ENCODE measurements around the gene GDAP2. TPM values are rescaled to one million over a fixed set of nuclear protein-coding genes. Genes with fewer than 3 reads are reported as not detected.

GDAP2 gene
- total RNA-seq, 1 experiment from 2014 or later = 24.4 TPM

DNA sequence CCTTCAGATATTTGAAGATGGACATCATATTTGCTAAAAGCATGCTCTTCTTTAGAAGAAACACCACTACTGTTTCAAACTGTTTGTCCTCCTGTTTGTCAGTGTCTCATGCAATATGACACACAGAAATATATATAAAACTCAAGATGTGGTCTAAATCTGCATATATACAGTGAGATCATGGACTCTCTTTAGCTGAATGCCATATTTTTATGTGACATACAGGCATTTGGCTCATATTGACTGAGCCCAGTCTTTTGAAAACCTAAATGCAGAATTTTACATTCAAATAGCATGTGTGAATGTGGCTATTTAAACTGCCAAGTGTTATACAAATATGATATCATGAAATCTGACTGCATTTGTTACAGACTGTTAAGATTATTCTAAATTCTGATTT, 18.4 kb downstream of the GDAP2 start:
- Mint-ChIP-seq H3K27me3 (ENCODE audit: low read depth) (no peaks in the 10 kb centered on the region), H3K4me3 (no peak overlapping the region), H3K27ac (no peak overlapping the region), H3K36me3 (ENCODE audit: insufficient read depth in 1 of 3, low read depth in 3 of 3) (peaks cover 0 to 40% (median 20%) of the 10 kb centered on the region in 3 experiments; a peak in 6 of 7 replicates), H3K9me3 (no peaks in the 10 kb centered on the region), H3K4me1 (peaks cover 0 to 4% of the 10 kb centered on the region in 2 experiments; a peak in 1 of 4 replicates)
- H3K27ac ChIP-seq (ENCODE audit: insufficient read length, low read depth, low read length) = no peak overlapping the region
- no peak overlapping the region for H3T11ph ChIP-seq (ENCODE audit: low read length)
- H3K9ac ChIP-seq (ENCODE audit: extremely low read depth, insufficient read length, low read length) = no peak overlapping the region
- H3K27me3 ChIP-seq (ENCODE audit: insufficient read depth, low read length) = no peaks in the 10 kb centered on the region
- no peaks in the 10 kb centered on the region for H3K23me2 ChIP-seq (ENCODE audit: insufficient read length, low read depth, low read length, poor library complexity, severe bottlenecking)
- no peaks in the 10 kb centered on the region for H3K79me2 ChIP-seq (ENCODE audit: insufficient read depth, low read length)
- no peak for DNase-seq
- TF ChIP-seq CTCF (conservative IDR thresholded peaks at IDR 0.05) = no peak
- no peak overlapping the region for H4K91ac ChIP-seq (ENCODE audit: insufficient read length, low read depth, low read length)
- no peak overlapping the region for H2AK5ac ChIP-seq (ENCODE audit: insufficient read length, low read length)
- no peak overlapping the region for H4K8ac ChIP-seq (replicated peaks; ENCODE audit: insufficient read length, low read depth, low read length)
- H4K5ac ChIP-seq (ENCODE audit: insufficient read length, low read depth, low read length) = no peak overlapping the region
- no peak overlapping the region for H3K4me2 ChIP-seq (ENCODE audit: insufficient read depth, insufficient read length, low read length)
- H2BK12ac ChIP-seq (ENCODE audit: insufficient read length, low read depth, low read length) = no peak overlapping the region
- no peak overlapping the region for H3K14ac ChIP-seq (ENCODE audit: insufficient read depth, low read length)
- no peak overlapping the region for H2AFZ ChIP-seq (ENCODE audit: low read length)
- no peak overlapping the region for H3K56ac ChIP-seq (ENCODE audit: insufficient read length, low read depth, low read length)
- no peak overlapping the region for H2BK15ac ChIP-seq (ENCODE audit: low read depth, low read length)
- H2BK120ac ChIP-seq (ENCODE audit: low read depth, low read length, poor library complexity, severe bottlenecking) = no peak overlapping the region
- no peaks in the 10 kb centered on the region for H3K79me1 ChIP-seq (ENCODE audit: insufficient read depth, low read depth, low read length, poor library complexity, severe bottlenecking)
- no peak overlapping the region for H3K4ac ChIP-seq (ENCODE audit: low read depth, low read length)
- no peak overlapping the region for H2BK20ac ChIP-seq (ENCODE audit: low read depth, low read length, poor library complexity, severe bottlenecking)
- no peak overlapping the region for H3K18ac ChIP-seq (ENCODE audit: insufficient read length, low read depth, low read length)
- no peaks in the 10 kb centered on the region for H3K9me3 ChIP-seq (ENCODE audit: control insufficient read depth, low read depth, low read length)
- no peak overlapping the region for H3K23ac ChIP-seq (ENCODE audit: insufficient read length, low read depth, low read length)
- H2BK5ac ChIP-seq (ENCODE audit: insufficient read length, low read length) = no peak overlapping the region
- no peaks in the 10 kb centered on the region for H3K4me1 ChIP-seq (ENCODE audit: insufficient read depth, low read length)
- no peaks in the 10 kb centered on the region for H4K20me1 ChIP-seq (ENCODE audit: control insufficient read depth, insufficient read depth, insufficient read length)

Data from H9 (cell line).